Testis (tissue), 2 donors: ENCODE measurements around the gene CAMTA1.

Experiments
- POLR2A ChIP-seq: fragments of 450-650 bp; IDR thresholded peaks from one replicate; pipeline ENCODE4 v1.6.1; 2017; ENCODE audit warnings: antibody characterized with exemption, mild to moderate bottlenecking, moderate library complexity
- TF ChIP-seq, protein P1 (sequence below), 3 experiments: fragments of 450-650 bp in 2 of 3; fragments of 200-600 bp in 1 of 3; sonication (generic) in 1 of 3; IDR thresholded peaks; one replicate each; pipeline ENCODE4 v1.5.1; 2016 to 2019; ENCODE audit warnings: antibody characterized with exemption in 3 of 3, mild to moderate bottlenecking in 2 of 3, moderate library complexity in 1 of 3

DNA sequence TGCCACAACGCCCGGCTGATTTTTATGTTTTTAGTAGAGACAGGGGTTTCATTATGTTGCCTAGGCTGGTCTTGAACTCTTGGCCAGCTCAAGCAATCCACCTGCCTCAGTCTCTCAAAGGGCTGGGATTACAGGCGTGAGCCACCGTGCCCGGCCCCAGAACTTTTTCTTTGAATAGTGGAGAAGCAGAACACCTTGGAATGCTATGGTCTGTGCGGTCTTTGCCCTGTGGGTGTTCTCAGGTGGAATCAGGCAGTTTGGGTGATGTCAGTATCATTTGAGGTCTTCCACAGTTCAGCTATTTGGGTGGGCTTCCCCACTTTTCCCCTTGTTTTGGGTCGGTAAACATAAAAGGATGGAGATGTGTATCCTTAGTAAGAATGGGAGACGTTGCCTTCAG is 17.6 kb downstream of the CAMTA1 start:
- TF ChIP-seq, protein P1, sequence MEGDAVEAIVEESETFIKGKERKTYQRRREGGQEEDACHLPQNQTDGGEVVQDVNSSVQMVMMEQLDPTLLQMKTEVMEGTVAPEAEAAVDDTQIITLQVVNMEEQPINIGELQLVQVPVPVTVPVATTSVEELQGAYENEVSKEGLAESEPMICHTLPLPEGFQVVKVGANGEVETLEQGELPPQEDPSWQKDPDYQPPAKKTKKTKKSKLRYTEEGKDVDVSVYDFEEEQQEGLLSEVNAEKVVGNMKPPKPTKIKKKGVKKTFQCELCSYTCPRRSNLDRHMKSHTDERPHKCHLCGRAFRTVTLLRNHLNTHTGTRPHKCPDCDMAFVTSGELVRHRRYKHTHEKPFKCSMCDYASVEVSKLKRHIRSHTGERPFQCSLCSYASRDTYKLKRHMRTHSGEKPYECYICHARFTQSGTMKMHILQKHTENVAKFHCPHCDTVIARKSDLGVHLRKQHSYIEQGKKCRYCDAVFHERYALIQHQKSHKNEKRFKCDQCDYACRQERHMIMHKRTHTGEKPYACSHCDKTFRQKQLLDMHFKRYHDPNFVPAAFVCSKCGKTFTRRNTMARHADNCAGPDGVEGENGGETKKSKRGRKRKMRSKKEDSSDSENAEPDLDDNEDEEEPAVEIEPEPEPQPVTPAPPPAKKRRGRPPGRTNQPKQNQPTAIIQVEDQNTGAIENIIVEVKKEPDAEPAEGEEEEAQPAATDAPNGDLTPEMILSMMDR (IDR thresholded peaks at IDR 0.05) = no peak
- no peak for TF ChIP-seq POLR2A
